ENCODE measurements around the gene DDX46.

DDX46 gene

DNA sequence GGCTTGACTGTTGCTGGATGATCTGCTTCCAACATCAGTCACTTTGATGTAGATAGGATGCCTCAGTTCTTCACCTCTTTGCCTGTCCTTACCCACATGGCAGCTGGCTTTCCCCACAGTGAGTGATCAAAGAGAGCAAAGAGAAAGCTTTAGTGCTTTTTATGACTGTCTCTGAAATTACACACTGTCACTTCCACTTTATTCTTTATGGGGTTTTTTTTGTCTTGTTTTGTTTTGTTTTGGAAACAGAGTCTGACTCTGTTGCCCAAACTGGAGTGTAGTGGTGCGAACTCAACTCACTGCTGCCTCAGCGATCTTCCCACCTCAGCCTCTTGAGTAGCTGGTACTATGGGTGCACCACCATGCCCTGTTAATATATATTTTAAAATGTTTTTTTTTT, 54.8 kb downstream of the DDX46 start:
- H3K4me3 ChIP-seq (ENCODE audit: low read depth, low read length) = no peak overlapping the region
- DNase-seq = no peak
- H2AK5ac ChIP-seq (ENCODE audit: low read length) = no peak overlapping the region
- no peak overlapping the region for H4K91ac ChIP-seq (ENCODE audit: low read depth, low read length)
- no peak overlapping the region for H3K14ac ChIP-seq (ENCODE audit: low read length)
- no peaks in the 10 kb centered on the region for H3K79me1 ChIP-seq (ENCODE audit: low read length)
- no peaks in the 10 kb centered on the region for H3K27me3 ChIP-seq (ENCODE audit: insufficient read depth, low read length)
- no peak overlapping the region for H3K23ac ChIP-seq (ENCODE audit: low read length)
- no peaks in the 10 kb centered on the region for H3K4me1 ChIP-seq (ENCODE audit: control insufficient read depth in 1 of 2, insufficient read depth in 2 of 2, low read length in 2 of 2)
- no peak overlapping the region for H3K18ac ChIP-seq (ENCODE audit: low read length)
- peaks cover 33 to 34% of the 10 kb centered on the region in 2 experiments for H3K36me3 ChIP-seq (ENCODE audit: control insufficient read depth in 1 of 2, insufficient read depth in 2 of 2, low read length in 2 of 2)
- no peaks in the 10 kb centered on the region for H3K79me2 ChIP-seq (ENCODE audit: control insufficient read depth, insufficient read depth, low read length, poor library complexity)
- no peak overlapping the region for H3K4me2 ChIP-seq (ENCODE audit: low read length)
- no peak overlapping the region for H2AFZ ChIP-seq (ENCODE audit: insufficient read depth, low read length, poor library complexity)
- no peak overlapping the region for H4K8ac ChIP-seq (ENCODE audit: low read depth, low read length)
- no peak overlapping the region for H3K27ac ChIP-seq (ENCODE audit: low read depth, low read length)
- no peak overlapping the region for H2BK5ac ChIP-seq (ENCODE audit: low read depth, low read length, poor library complexity)
- no peak overlapping the region for H3K9ac ChIP-seq (ENCODE audit: low read length)
- no peak overlapping the region for H4K12ac ChIP-seq (ENCODE audit: low read depth, low read length)
- no CpG with 5 or more reads among the region's 2 CpGs for WGBS (ENCODE audit: extremely low coverage, insufficient coverage, insufficient read length)
- H2BK12ac ChIP-seq (ENCODE audit: low read length) = no peak overlapping the region
- H3K9me3 ChIP-seq (ENCODE audit: insufficient read depth, low read depth, low read length) = no peaks in the 10 kb centered on the region
- no peak overlapping the region for H2BK120ac ChIP-seq (ENCODE audit: insufficient read depth, low read length, poor library complexity)
- no peak overlapping the region for H3K4ac ChIP-seq (ENCODE audit: low read depth, low read length)

DNA sequence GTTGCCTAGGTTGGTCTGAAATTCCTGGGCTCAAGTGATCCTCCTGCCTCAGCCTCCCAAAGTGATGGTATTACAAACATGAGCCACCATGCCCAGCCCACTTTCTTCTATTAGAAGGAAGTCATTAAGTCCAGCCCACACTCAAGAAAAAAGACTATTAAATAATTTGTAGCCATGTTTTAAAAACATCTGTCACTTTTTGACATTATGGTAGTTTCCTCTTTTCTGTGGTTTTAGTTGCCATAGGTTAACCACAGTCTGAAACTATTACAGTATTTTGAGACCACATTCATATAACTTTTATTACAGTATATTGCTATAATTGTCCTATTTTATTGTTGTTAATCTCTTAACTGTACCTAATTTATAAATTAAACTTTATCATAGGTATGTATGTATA, 55.2 kb downstream of the DDX46 start:
- peaks cover 33 to 36% of the 10 kb centered on the region in 2 experiments for H3K36me3 ChIP-seq (ENCODE audit: control insufficient read depth in 1 of 2, insufficient read depth in 2 of 2, low read length in 2 of 2)
- H3K27ac ChIP-seq (ENCODE audit: low read depth, low read length) = no peak overlapping the region
- no peak overlapping the region for H4K91ac ChIP-seq (ENCODE audit: low read depth, low read length)
- no peak overlapping the region for H3K9ac ChIP-seq (ENCODE audit: low read length)
- no peak overlapping the region for H2BK120ac ChIP-seq (ENCODE audit: insufficient read depth, low read length, poor library complexity)
- H3K4me3 ChIP-seq (ENCODE audit: low read depth, low read length) = no peak overlapping the region
- H3K14ac ChIP-seq (ENCODE audit: low read length) = no peak overlapping the region
- no peak overlapping the region for H3K4ac ChIP-seq (ENCODE audit: low read depth, low read length)
- H3K4me2 ChIP-seq (ENCODE audit: low read length) = no peak overlapping the region
- H3K79me2 ChIP-seq (ENCODE audit: control insufficient read depth, insufficient read depth, low read length, poor library complexity) = no peaks in the 10 kb centered on the region
- H3K23ac ChIP-seq (ENCODE audit: low read length) = no peak overlapping the region
- DNase-seq = no peak
- no peak overlapping the region for H2AK5ac ChIP-seq (ENCODE audit: low read length)
- H2BK5ac ChIP-seq (ENCODE audit: low read depth, low read length, poor library complexity) = no peak overlapping the region
- H3K9me3 ChIP-seq (ENCODE audit: insufficient read depth, low read depth, low read length) = no peaks in the 10 kb centered on the region
- no peak overlapping the region for H4K12ac ChIP-seq (ENCODE audit: low read depth, low read length)
- H3K79me1 ChIP-seq (ENCODE audit: low read length) = no peaks in the 10 kb centered on the region
- H3K27me3 ChIP-seq (ENCODE audit: insufficient read depth, low read length) = no peaks in the 10 kb centered on the region
- no peak overlapping the region for H3K18ac ChIP-seq (ENCODE audit: low read length)
- no peak overlapping the region for H2BK12ac ChIP-seq (ENCODE audit: low read length)
- no peaks in the 10 kb centered on the region for H3K4me1 ChIP-seq (ENCODE audit: control insufficient read depth in 1 of 2, insufficient read depth in 2 of 2, low read length in 2 of 2)
- H4K8ac ChIP-seq (ENCODE audit: low read depth, low read length) = no peak overlapping the region
- H2AFZ ChIP-seq (ENCODE audit: insufficient read depth, low read length, poor library complexity) = no peak overlapping the region

- no peak overlapping the region for H2BK120ac ChIP-seq (ENCODE audit: insufficient read depth, low read length, poor library complexity)
- H2AFZ ChIP-seq (ENCODE audit: insufficient read depth, low read length, poor library complexity) = no peak overlapping the region
- H3K4ac ChIP-seq (ENCODE audit: low read depth, low read length) = no peak overlapping the region
- DNase-seq = no peak
- no peak overlapping the region for H3K27ac ChIP-seq (ENCODE audit: low read depth, low read length)
- H3K4me3 ChIP-seq (ENCODE audit: low read depth, low read length) = no peak overlapping the region
- no peak overlapping the region for H4K91ac ChIP-seq (ENCODE audit: low read depth, low read length)
- no peak overlapping the region for H4K8ac ChIP-seq (ENCODE audit: low read depth, low read length)
- no peaks in the 10 kb centered on the region for H3K79me2 ChIP-seq (ENCODE audit: control insufficient read depth, insufficient read depth, low read length, poor library complexity)
- no peak overlapping the region for H3K4me2 ChIP-seq (ENCODE audit: low read length)
- WGBS (ENCODE audit: extremely low coverage, insufficient coverage, insufficient read length) = no CpG with 5 or more reads among the region's 4 CpGs
- H3K27me3 ChIP-seq (ENCODE audit: insufficient read depth, low read length) = no peaks in the 10 kb centered on the region
- H2BK12ac ChIP-seq (ENCODE audit: low read length) = no peak overlapping the region
- no peak overlapping the region for H3K9ac ChIP-seq (ENCODE audit: low read length)
- H3K9me3 ChIP-seq (ENCODE audit: insufficient read depth, low read depth, low read length) = no peaks in the 10 kb centered on the region
- peaks cover 35 to 47% of the 10 kb centered on the region in 2 experiments for H3K36me3 ChIP-seq (ENCODE audit: control insufficient read depth in 1 of 2, insufficient read depth in 2 of 2, low read length in 2 of 2)
- no peak overlapping the region for H2AK5ac ChIP-seq (ENCODE audit: low read length)
- no peak overlapping the region for H2BK5ac ChIP-seq (ENCODE audit: low read depth, low read length, poor library complexity)
- H4K12ac ChIP-seq (ENCODE audit: low read depth, low read length) = no peak overlapping the region
- H3K4me1 ChIP-seq (ENCODE audit: control insufficient read depth in 1 of 2, insufficient read depth in 2 of 2, low read length in 2 of 2) = no peaks in the 10 kb centered on the region
- no peaks in the 10 kb centered on the region for H3K79me1 ChIP-seq (ENCODE audit: low read length)
- no peak overlapping the region for H3K14ac ChIP-seq (ENCODE audit: low read length)
- H3K18ac ChIP-seq (ENCODE audit: low read length) = no peak overlapping the region
- no peak overlapping the region for H3K23ac ChIP-seq (ENCODE audit: low read length)
Observed at GRCh38 chr5:134817006-134817405, 58.4 kb downstream of the DDX46 start.

DNA sequence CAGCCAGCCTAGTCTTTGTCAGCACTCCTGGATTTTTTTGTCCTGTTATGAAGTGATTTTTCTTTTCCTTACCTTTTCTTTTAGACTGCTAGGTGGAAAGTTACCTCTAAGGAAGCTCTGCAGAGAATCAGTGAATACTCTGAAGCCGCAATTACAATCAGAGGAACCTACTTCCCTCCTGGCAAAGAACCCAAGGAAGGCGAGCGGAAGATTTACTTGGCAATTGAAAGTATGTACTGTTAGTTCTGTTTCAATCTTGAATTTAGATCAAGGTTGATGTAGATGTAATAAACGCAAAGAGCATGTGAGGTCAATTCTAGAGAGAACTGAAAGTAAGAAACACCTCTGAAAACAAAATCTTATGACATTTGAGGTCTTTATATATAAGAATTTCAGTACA, 60.2 kb downstream of the DDX46 start:
- Histone ChIP-seq H4K91ac (ENCODE audit: low read depth, low read length) (no peak overlapping the region), H3K4ac (ENCODE audit: low read depth, low read length) (no peak overlapping the region), H4K12ac (ENCODE audit: low read depth, low read length) (no peak overlapping the region), H2BK120ac (ENCODE audit: insufficient read depth, low read length, poor library complexity) (no peak overlapping the region), H3K36me3 (ENCODE audit: control insufficient read depth in 1 of 2, insufficient read depth in 2 of 2, low read length in 2 of 2) (peaks cover 34 to 43% of the 10 kb centered on the region in 2 experiments), H3K23ac (ENCODE audit: low read length) (no peak overlapping the region), H3K9ac (ENCODE audit: low read length) (no peak overlapping the region), H3K79me1 (ENCODE audit: low read length) (no peaks in the 10 kb centered on the region), H3K18ac (ENCODE audit: low read length) (no peak overlapping the region), H3K79me2 (ENCODE audit: control insufficient read depth, insufficient read depth, low read length, poor library complexity) (no peaks in the 10 kb centered on the region), H3K14ac (ENCODE audit: low read length) (no peak overlapping the region), H2AFZ (ENCODE audit: insufficient read depth, low read length, poor library complexity) (no peak overlapping the region), H3K9me3 (ENCODE audit: insufficient read depth, low read depth, low read length) (no peaks in the 10 kb centered on the region), H2AK5ac (ENCODE audit: low read length) (no peak overlapping the region), H3K27me3 (ENCODE audit: insufficient read depth, low read length) (no peaks in the 10 kb centered on the region), H2BK5ac (ENCODE audit: low read depth, low read length, poor library complexity) (no peak overlapping the region), H3K4me1 (ENCODE audit: control insufficient read depth in 1 of 2, insufficient read depth in 2 of 2, low read length in 2 of 2) (no peaks in the 10 kb centered on the region), H3K27ac (ENCODE audit: low read depth, low read length) (no peak overlapping the region), H3K4me3 (ENCODE audit: low read depth, low read length) (no peak overlapping the region), H2BK12ac (ENCODE audit: low read length) (no peak overlapping the region), H3K4me2 (ENCODE audit: low read length) (no peak overlapping the region), H4K8ac (ENCODE audit: low read depth, low read length) (no peak overlapping the region)
- DNase-seq = no peak
- WGBS (ENCODE audit: extremely low coverage, insufficient coverage, insufficient read length) = no CpG with 5 or more reads among the region's 4 CpGs

Data from trophoblast cell (in vitro differentiated cells and primary cell).